ENCODE results near the gene UGDH. TPM values are rescaled to one million over a fixed set of nuclear protein-coding genes. Genes with fewer than 3 reads are reported as not detected.

UGDH gene
- total RNA-seq, 2 experiments from 2014 or later, result 16.9 to 18.8 TPM

- H3K27ac Mint-ChIP-seq, result no peak overlapping the region
- ChIA-PET POLR2A (interaction anchor here (0.6 to 1.3 kb wide), 2 partner anchors 15 to 34 kb away, joined by 3 read pairs; no protein-coding TSS in a partner anchor), CTCF (interaction anchor here (0.6 kb wide), 1 partner anchor 20 kb away, joined by 3 read pairs; no protein-coding TSS in a partner anchor)
- no peak overlapping the region for H3K4me3 Mint-ChIP-seq
- H3K9me3 Mint-ChIP-seq, result no peaks in the 10 kb centered on the region
- peaks cover 35% of the 10 kb centered on the region for H3K4me1 Mint-ChIP-seq
- peaks cover 81% of the 10 kb centered on the region for H3K36me3 Mint-ChIP-seq (ENCODE audit: low read depth)
- no peaks in the 10 kb centered on the region for H3K27me3 Mint-ChIP-seq
- DNase-seq, result no peak
Measured at GRCh38 chr4:39453738-39454137, 73.5 kb downstream of the UGDH start.

- no peak for DNase-seq
- ChIA-PET CTCF (interaction anchor here (1.6 kb wide), 1 partner anchor 16 kb away, joined by 5 read pairs; no protein-coding TSS in a partner anchor), POLR2A (no interaction called here)
- H3K36me3 Mint-ChIP-seq (ENCODE audit: low read depth), result peaks cover 81% of the 10 kb centered on the region
- no peaks in the 10 kb centered on the region for H3K9me3 Mint-ChIP-seq
- H3K4me3 Mint-ChIP-seq, result no peak overlapping the region
- no peak overlapping the region for H3K27ac Mint-ChIP-seq
- no peaks in the 10 kb centered on the region for H3K27me3 Mint-ChIP-seq
- H3K4me1 Mint-ChIP-seq, result peaks cover 33% of the 10 kb centered on the region
Measured at GRCh38 chr4:39452860-39453587, 74.2 kb downstream of the UGDH start.

DNA sequence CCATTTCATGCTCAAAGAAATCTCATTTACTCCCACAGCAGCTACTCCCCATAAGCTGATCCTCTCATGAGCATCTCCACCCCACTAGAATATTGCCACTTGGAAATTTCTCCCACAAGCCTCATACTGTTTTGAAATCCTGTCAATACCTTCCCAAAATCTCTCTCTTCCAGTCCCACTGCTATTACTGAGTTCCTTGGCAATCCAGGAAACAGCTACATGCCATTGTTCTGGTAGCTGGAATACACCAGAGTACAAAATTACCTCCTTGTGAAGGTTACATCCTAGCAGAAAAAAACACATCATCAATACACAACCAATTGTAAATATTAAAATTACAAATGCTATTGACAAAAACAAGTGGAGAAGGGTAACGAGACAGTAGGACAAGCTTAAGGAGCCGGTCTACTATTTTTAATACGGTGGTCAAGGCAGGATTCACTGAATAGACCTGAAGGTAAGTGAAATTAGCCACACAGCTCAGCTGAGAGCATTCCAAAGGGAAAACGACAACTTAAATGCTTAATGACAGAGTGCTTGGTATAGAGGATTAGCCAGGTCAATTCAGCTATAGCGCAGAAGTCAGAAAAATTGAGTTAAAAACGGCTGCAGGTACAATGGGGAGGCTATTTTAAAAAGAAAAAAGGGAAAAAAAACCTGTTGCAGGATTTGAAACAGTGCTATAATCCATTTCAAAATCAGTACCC is 74.9 kb downstream of the UGDH start:
- Mint-ChIP-seq H3K4me3 (no peak overlapping the region), H3K27me3 (no peaks in the 10 kb centered on the region), H3K36me3 (ENCODE audit: low read depth) (peaks cover 76% of the 10 kb centered on the region), H3K27ac (no peak overlapping the region), H3K9me3 (no peaks in the 10 kb centered on the region), H3K4me1 (peaks cover 31% of the 10 kb centered on the region)
- POLR2A ChIA-PET, result no interaction called here
- no peak for DNase-seq
- CTCF ChIA-PET, result interaction anchor here (1.6 kb wide), 1 partner anchor 17 kb away, joined by 5 read pairs; no protein-coding TSS in a partner anchor

- CTCF ChIA-PET, result interaction anchor here (1.6 kb wide), 1 partner anchor 18 kb away, joined by 5 read pairs; no protein-coding TSS in a partner anchor
Measured at GRCh38 chr4:39451423-39452023, 75.7 kb downstream of the UGDH start.

DNA sequence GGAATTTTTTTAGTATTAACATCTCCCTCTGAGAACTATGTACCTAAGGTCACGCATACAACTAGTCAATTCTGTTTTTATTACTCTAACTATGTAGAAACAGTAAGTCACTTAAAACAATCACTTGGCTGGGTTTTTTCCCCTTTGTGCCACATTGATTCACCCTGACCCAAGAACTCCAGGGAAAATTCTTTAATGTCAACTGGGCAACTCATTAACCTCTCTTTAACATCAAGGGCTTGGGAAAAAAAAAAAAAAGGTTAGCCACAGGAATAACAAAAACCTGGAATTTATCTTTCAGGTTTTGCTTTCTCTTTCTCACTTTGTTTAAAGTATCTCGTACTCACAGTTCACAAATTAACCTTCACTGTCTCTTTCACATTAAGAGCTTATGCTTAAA is 76.6 kb downstream of the UGDH start:
- Mint-ChIP-seq H3K27me3 (no peaks in the 10 kb centered on the region), H3K9me3 (no peaks in the 10 kb centered on the region), H3K27ac (no peak overlapping the region), H3K36me3 (ENCODE audit: low read depth) (peaks cover 60% of the 10 kb centered on the region), H3K4me1 (peaks cover 19% of the 10 kb centered on the region), H3K4me3 (no peak overlapping the region)
- DNase-seq, result no peak
- ChIA-PET POLR2A (interaction anchor here (1.2 kb wide), 1 partner anchor 9 kb away, joined by 5 read pairs; the partner anchor contains the start of gene LIAS), CTCF (no interaction called here)

More at GRCh38 chr4:39451423-39452023, 75.7 kb downstream of the UGDH start:
- Mint-ChIP-seq H3K4me1 (peaks cover 26% of the 10 kb centered on the region), H3K27ac (no peak overlapping the region), H3K27me3 (no peaks in the 10 kb centered on the region), H3K4me3 (no peak overlapping the region), H3K36me3 (ENCODE audit: low read depth) (peaks cover 68% of the 10 kb centered on the region), H3K9me3 (no peaks in the 10 kb centered on the region)
- POLR2A ChIA-PET, result interaction anchor here (0.7 to 1.2 kb wide), 2 partner anchors 8 to 13 kb away, joined by 3 to 5 read pairs; partner anchors contain the start of gene LIAS
- no peak for DNase-seq

Other genes starting within 250 kb of the UGDH start
- 10 to 100 TPM; 72.2 to 72.6 TPM for gene RFC1, start 161.1 kb downstream of the UGDH start, total RNA-seq
- gene KLB, start 120.5 kb downstream of the UGDH start, total RNA-seq, result not detected
- 100 to 1,000 TPM; 891 to 916 TPM for gene RPL9, start 68.5 kb downstream of the UGDH start, total RNA-seq
- 10 to 100 TPM; 13.0 to 14.0 TPM for gene LIAS, start 68.4 kb downstream of the UGDH start, total RNA-seq
- 1 to 10 TPM; 7.2 to 7.6 TPM for gene SMIM14, start 111.4 kb upstream of the UGDH start, total RNA-seq
- 10 to 100 TPM; 82.3 to 86.5 TPM for gene UBE2K, start 170.7 kb upstream of the UGDH start, total RNA-seq